Germinal center (tissue), 1 donor: ENCODE measurements around the gene OCSTAMP.

Experiments
- DNase-seq: peaks from one replicate; pipeline ENCODE4 v3.0.0; 2012; ENCODE audit warnings: mixed read lengths, low spot score

The OCSTAMP gene

DNA sequence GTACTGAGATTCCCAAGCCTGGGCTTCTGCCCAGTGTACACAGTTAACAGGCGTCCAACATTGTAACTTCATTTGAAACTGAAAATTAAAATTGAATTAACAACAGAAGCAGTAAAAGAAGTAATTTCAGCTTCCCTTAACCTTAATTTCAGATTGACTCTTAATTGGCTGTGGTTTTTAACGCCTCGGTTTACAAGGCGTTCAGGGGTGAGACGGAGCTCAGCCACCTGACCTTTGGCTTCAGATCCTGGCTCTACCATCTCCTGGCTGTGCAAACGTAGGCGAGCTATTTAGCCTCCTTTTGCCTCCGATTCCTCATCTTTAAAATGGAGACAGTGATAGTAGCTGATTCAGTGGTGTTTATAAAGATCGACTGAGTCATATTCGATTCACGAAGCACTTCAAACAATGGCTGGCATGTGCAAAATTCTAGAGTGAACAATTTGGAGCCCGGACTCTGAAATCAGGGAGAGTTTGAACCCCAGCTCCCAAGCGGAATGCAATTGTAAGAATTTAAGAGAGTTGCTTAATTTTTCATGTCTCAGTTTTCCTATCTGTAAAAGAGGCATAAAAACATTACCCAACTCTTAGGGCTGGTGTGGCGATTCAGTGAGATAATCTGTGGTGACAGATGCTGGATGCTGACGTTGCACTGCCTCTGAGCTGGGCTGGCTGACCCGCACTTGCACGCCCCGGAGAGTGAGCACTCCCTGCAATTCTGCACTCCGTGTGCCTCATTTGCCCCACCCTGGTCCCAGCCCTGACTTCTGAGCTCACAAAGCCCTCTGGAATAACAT is 23.5 kb upstream of the OCSTAMP start:
- no peak for DNase-seq

DNA sequence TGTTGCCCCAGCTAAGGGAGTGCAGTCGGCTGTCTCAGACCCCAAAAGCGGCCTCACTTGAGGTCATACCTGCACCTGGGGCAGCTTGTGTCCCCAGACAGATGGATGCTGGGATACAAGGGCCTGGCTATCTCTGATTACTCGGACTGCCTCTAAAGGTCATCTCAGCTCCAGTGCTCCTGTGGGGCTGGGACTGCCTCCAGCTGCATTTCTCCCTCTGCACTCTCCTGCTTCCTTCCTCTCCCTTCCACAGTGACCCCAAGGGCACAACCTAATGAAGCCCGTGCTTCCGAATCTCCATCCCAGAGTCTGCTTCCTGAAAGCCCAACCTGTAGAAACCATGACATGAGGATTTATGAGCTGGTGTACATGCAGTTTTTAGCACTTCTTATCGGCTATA is 22.8 kb upstream of the OCSTAMP start:
- DNase-seq = no peak

DNA sequence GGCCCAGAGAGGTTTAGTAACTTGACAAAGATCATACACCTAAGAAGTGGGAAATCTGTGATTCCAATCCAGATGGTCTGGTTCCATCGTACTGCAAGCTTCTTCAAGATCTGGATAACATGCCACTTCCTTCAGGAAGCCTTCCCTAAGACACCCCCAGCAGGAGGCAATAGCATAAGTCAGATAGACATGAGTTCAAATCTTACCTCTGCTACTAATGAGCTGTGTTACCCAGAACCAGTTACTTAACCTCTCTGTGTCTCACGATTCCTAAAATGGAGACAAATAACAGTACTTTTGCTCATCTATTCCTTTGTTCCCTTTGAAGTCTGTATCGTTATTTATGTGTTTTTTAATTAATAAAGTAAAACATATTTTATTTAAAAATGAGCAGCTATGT is 22.3 kb upstream of the OCSTAMP start:
- DNase-seq = no peak

GRCh38 chr20:46572153-46572552 is 21.7 kb upstream of the OCSTAMP start:
- no peak for DNase-seq

DNA sequence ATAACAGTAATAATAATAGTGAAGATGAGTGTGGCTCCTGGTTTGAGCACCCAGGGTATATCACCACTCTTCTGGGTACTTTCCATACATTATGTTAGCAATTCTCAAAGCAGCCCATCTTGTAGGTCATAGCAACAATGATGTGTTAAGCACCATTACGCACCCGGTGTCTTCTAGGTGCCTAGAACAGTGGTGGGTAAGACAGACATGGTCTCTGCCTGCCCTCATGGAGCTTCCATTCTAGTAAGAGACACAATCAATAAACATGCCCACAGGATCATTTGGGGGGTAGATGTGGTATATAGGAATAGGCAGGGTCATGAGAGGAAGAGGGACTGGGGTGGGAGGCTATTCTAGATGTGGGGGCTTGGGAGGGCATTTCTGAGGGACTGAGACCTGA is 21.0 kb upstream of the OCSTAMP start:
- DNase-seq = no peak

- DNase-seq = no peak
These were observed 20.5 kb upstream of the OCSTAMP start for GRCh38 chr20:46570956-46571355.

- DNase-seq = no peak
These were observed 19.5 kb upstream of the OCSTAMP start for GRCh38 chr20:46569961-46570360.

DNA sequence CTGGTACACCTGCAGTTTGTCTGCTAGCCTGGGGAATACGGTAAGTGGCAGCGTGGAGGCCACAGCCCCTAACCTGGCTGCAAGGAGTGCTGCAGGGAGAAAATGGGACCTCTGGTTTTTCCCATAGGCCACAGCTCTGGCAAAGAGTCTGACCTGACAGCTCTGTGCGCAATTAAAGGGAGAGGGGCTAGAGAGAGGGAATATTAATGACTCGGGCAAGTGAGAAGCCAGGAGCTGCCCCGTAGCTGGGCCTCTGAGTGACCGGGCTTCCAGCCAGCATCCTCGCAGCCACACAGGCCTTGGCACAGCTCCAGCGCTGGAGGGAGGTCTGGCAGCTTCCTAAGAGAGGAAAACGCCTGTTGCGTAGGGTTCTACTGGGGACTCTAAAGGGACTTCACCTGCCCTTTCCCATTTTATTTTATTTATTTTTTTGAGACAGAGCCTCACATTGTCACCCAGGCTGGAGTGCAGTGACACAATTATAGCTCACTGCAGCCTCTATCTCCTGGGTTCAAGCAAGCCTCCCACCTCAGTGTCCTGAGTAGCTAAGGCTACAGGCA is 18.2 kb upstream of the OCSTAMP start:
- no peak for DNase-seq

GRCh38 chr20:46566125-46566524 is 15.7 kb upstream of the OCSTAMP start:
- DNase-seq = no peak

GRCh38 chr20:46564241-46564957 is 13.9 kb upstream of the OCSTAMP start:
- no peak for DNase-seq

- DNase-seq = no peak
These were observed 13.4 kb upstream of the OCSTAMP start for GRCh38 chr20:46563860-46564221.

DNA sequence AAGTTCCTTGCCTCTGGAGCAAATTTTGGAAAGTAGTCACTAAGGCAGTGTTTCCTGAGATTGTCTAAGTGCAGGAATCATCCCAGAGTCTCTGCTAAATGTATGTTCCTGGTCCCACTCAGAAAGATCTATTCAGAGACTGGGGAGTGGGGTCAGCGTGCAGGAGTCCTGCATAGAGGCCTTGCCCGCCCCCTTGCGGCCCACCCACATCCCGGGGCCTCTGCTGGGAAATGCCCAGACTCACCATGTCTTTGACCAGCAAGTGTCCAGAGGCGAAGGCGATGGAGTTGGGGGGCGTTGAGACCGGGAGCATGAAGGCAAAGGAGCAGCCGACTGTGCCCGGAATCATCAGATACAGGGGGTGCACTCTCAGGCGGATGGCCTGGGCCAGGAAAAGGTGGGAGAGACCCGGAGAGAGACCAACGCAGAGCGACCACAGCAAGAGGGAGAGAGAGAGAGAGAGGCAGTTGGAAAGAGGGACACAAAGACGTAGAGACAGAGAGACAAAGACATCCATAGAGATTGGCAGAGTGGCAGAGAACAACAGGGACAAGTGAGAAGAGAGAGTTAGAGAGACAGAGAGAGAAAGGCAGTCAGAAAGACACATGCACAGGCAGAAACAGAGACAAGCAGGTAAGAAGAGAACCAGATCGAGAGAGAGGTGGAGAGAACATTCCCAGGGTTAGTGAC is 12.9 kb upstream of the OCSTAMP start:
- no peak for DNase-seq

DNA sequence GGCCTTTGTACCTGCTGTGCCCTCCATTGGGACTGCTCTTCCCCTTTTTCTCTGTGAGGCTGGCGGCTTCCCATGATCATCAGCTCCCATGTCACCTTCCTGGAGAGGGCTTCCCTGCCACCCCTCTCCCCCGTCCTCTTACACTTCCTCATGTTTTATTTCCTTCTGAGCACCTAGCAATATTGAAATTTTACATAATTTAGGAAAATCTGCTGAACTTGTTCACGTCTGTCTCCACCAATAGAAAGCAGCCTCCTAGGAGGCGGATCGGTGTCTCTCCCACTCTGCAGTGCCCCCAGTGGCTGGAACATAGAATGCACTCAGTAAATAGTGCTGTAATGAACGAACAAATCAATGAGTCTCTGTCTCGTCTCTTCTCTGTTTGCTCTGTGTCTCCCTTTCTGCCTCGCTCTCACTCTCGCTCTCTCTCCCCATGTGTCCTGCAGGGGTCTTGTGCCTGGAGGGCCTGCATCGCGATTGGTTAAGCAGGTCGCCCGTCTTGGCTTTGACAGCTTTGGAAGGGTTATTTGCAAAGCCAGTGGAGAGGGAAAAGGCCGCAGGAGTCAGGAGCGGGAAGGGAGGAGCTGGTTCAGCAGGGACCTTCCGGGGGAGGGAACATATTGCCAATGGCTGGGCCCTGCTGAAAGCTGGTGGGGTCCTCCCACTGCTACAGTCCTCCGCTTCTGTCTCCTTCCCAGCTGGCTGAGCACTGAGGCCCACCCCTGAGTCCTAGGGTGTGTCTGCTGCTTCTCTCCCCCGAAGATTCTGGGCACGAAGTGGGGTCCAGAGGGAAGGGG is 12.1 kb upstream of the OCSTAMP start:
- DNase-seq = peak; percentile 82

DNA sequence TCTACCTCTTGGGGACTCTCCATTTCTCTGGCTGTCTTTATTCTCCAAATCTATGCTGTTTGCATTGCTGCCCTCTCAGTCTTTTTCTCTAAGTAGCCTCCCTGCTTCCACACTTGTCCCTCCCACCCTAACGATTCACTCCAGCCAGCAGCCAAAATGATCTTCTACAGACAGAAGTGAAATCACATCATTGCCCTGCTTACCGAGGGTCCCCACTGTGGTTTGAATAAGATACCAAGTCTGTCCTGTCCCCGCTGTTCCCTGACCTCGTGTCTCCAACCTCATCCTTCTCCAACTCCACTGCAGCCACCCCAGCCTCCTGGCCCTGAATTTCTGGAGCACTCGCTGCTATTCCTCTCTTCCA is 11.5 kb upstream of the OCSTAMP start:
- no peak for DNase-seq

- no peak for DNase-seq
These were observed 9.4 kb upstream of the OCSTAMP start for GRCh38 chr20:46559685-46560440.

DNA sequence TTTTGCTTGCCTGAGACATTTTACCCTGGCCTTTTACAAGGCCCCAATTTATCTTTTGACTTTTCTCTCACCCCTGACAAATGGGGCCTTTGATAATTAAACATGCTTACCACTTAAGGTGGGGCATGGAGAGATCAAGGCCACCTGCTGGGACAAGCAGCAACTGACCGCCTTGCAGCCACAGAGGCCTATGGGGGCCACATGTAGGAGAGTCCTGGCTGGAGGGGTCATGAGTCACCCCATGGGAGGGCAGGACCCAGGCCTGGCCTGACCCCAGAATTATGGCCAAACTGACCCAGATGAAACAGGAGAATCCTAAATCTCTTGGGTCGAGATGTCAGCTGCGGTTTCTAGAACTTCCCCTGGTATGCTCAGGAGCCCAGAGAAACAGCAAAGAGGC is 8.5 kb upstream of the OCSTAMP start:
- DNase-seq = no peak

- DNase-seq = no peak
These were observed 8.1 kb upstream of the OCSTAMP start for GRCh38 chr20:46558511-46558959.

DNA sequence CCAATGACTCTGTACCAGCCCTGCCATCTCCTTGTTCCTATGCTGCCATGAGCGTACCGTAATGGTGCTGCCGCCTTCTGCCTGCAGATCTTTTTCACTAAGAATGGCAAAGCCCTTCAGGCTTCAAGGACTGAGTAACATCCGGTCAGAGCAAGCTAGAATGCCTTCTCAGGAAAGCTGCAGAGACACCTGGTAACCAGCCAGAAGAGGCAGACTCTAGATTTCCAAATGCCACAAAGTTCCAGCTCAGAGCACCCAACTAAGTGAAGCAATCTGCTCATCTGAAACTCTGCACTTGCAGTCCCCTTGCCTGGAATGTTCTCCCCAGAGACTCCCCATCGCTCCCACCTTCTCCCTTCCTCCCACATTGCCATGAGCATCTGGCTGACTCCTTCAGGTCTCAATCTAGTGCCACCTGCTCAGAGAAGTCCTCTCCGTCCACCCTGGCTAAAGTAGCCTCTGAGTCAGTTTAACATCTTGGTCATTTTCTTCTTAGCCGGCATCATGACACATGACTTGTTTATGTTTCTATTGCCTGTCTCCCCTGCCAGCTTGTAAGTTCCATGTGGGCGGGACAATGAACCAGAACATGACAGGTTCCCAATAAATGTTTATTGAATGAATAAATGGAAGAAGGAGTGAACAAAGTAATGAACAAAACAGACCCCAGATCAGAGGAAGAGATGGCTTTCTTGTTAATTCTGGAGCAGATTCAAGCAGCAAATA is 6.9 kb upstream of the OCSTAMP start:
- DNase-seq = no peak

DNA sequence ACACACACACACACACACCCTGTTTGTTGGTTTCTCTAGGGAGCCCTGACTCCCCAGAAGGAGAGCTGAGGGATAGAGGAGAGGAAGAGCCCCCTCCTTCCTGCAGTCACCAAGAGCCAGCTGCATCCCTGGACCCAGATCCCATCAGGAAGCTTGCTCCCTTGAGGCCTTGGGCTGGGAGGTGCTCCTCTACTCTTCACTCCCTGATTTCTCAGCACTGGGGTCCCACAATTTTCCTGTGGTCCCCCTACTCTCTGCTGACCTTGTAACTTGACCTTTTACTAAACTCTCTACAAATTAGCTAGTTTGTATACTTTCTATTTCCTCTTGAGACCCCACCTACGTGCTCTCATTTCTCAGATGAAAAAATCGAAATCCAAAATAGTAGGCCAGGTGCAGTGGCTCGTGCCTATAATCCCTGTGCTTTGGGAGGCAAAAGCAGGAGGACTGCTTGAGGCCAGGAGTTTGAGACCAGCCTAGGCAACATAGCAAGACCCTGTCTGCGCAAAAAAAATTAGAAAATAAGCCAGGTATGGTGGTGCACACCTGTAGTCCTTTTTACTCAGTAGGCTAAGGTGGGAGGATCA is 5.0 kb upstream of the OCSTAMP start:
- no peak for DNase-seq

- no peak for DNase-seq
These were observed 4.4 kb upstream of the OCSTAMP start for GRCh38 chr20:46554828-46555227.
